ENCODE results near the gene UPK3A.
"Not testable (repeated sequence)": the region's sequence is repeated elsewhere in the genome, so short reads cannot be mapped to it uniquely, and the experiment has no call there.

UPK3A gene

DNA sequence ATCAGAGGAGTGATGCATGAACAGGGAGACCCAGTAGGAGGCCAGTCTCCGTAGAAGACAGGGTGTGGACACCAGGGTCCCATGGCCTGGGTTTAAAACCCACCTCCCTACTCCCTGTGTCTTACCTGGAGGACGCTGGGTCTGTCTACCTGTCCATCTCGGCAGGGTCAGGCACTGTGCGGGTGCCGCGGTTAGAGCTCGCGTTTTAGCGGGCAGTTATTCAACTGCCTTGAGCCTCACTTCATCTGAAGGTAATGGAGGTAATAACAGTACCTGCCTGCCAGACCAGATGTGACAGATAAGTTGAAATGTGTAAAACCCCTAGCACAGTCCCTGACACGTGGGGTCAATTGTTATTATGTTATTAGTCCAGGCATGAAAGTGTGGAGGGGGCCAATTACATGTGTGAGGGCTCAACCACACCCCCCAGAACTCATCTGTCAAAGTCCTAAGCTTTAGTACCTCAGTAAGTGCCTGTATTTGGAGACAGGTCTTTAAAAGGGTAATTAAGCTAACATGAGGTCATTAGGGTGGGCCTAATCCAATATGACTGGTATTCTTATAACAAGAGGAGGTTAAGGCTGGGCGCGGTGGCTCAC is 8.1 kb upstream of the UPK3A start:
- no peaks in the 10 kb centered on the region for H3K27me3 ChIP-seq (replicated peaks)
- no peak overlapping the region for H3K4me3 ChIP-seq (ENCODE audit: low read depth, low read length)
- no peak overlapping the region for H3K27ac ChIP-seq
- H3K36me3 ChIP-seq (replicated peaks), result no peaks in the 10 kb centered on the region
- DNase-seq, result no peak
- in situ Hi-C loops (cut with HindIII; ENCODE audit: low pct_ligation_motif_present, low sequenced_read_pairs), result loop anchor here (10.0 kb wide), 1 partner anchor 158 kb away; no protein-coding TSS in a partner anchor
- TF ChIP-seq, protein P1, sequence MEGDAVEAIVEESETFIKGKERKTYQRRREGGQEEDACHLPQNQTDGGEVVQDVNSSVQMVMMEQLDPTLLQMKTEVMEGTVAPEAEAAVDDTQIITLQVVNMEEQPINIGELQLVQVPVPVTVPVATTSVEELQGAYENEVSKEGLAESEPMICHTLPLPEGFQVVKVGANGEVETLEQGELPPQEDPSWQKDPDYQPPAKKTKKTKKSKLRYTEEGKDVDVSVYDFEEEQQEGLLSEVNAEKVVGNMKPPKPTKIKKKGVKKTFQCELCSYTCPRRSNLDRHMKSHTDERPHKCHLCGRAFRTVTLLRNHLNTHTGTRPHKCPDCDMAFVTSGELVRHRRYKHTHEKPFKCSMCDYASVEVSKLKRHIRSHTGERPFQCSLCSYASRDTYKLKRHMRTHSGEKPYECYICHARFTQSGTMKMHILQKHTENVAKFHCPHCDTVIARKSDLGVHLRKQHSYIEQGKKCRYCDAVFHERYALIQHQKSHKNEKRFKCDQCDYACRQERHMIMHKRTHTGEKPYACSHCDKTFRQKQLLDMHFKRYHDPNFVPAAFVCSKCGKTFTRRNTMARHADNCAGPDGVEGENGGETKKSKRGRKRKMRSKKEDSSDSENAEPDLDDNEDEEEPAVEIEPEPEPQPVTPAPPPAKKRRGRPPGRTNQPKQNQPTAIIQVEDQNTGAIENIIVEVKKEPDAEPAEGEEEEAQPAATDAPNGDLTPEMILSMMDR (IDR thresholded peaks at IDR 0.05; ENCODE audit: low read depth, low read length, missing control alignments), result no peak

DNA sequence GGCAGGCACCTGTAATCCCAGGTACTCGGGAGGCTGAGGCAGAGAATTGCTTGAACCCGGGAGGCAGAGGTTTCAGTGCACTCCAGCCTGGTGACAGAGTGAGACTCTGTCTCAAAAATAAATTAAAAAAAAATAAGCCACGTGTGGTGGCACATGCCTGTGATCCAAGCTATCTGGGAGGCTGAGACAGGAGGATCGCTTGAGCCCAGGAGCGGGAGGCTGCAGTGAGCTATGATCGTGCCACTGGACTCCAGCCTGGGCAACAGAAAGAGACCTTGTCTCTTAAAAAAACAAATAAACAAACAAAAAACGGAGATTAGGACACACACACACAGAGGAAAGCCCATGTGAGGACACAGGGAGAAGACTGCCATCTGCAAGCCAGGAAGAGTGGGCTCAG is 7.0 kb upstream of the UPK3A start:
- DNase-seq; H3K4me3 ChIP-seq (ENCODE audit: low read depth, low read length); H3K36me3 ChIP-seq (replicated peaks); H3K27ac ChIP-seq; H3K27me3 ChIP-seq (replicated peaks): not testable (repeated sequence)
- in situ Hi-C loops (cut with HindIII; ENCODE audit: low pct_ligation_motif_present, low sequenced_read_pairs), result loop anchor here (10.0 kb wide), 1 partner anchor 157 kb away; no protein-coding TSS in a partner anchor

DNA sequence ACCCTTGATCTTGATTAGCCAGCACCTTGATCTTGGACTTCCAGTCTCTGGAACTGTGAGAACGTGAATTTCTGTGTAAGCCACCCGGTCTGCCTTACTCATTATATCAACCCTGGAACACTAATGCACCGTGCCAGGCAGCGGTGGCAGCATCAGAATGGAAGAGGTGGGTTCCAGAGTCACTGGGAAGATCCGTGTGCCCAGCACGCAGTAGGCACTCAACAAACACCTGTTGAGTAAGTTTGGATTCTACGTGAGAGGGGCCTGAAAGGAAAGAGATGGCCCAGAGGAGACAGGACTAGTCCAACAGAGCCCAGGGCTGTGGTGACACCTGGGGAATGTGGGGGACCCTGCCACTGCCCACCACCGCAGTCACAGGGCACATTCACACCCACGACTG is 6.6 kb upstream of the UPK3A start:
- H3K27me3 ChIP-seq (replicated peaks), result no peaks in the 10 kb centered on the region
- no peaks in the 10 kb centered on the region for H3K36me3 ChIP-seq (replicated peaks)
- TF ChIP-seq, protein P1 (IDR thresholded peaks at IDR 0.05; ENCODE audit: low read depth, low read length, missing control alignments), result no peak
- H3K27ac ChIP-seq, result no peak overlapping the region
- in situ Hi-C loops (cut with HindIII; ENCODE audit: low pct_ligation_motif_present, low sequenced_read_pairs), result loop anchor here (10.0 kb wide), 1 partner anchor 157 kb away; no protein-coding TSS in a partner anchor
- DNase-seq, result no peak
- no peak overlapping the region for H3K4me3 ChIP-seq (ENCODE audit: low read depth, low read length)

- Histone ChIP-seq H3K27ac (no peak overlapping the region), H3K4me3 (ENCODE audit: low read depth, low read length) (no peak overlapping the region), H3K36me3 (replicated peaks) (no peaks in the 10 kb centered on the region), H3K27me3 (replicated peaks) (peaks cover 13% of the 10 kb centered on the region)
- in situ Hi-C loops (cut with HindIII; ENCODE audit: low pct_ligation_motif_present, low sequenced_read_pairs), result no loop called here
- DNase-seq, result no peak
- TF ChIP-seq, protein P1 (IDR thresholded peaks at IDR 0.05; ENCODE audit: low read depth, low read length, missing control alignments), result no peak
These were observed 4.2 kb upstream of the UPK3A start for GRCh38 chr22:45280587-45280980.

- Histone ChIP-seq H3K27me3 (replicated peaks) (peaks cover 16% of the 10 kb centered on the region), H3K36me3 (replicated peaks) (no peaks in the 10 kb centered on the region), H3K27ac (no peak overlapping the region), H3K4me3 (ENCODE audit: low read depth, low read length) (no peak overlapping the region)
- TF ChIP-seq, protein P1 (IDR thresholded peaks at IDR 0.05; ENCODE audit: low read depth, low read length, missing control alignments), result no peak
- DNase-seq, result no peak
- in situ Hi-C loops (cut with HindIII; ENCODE audit: low pct_ligation_motif_present, low sequenced_read_pairs), result no loop called here
These were observed 3.7 kb upstream of the UPK3A start for GRCh38 chr22:45281010-45281409.

DNA sequence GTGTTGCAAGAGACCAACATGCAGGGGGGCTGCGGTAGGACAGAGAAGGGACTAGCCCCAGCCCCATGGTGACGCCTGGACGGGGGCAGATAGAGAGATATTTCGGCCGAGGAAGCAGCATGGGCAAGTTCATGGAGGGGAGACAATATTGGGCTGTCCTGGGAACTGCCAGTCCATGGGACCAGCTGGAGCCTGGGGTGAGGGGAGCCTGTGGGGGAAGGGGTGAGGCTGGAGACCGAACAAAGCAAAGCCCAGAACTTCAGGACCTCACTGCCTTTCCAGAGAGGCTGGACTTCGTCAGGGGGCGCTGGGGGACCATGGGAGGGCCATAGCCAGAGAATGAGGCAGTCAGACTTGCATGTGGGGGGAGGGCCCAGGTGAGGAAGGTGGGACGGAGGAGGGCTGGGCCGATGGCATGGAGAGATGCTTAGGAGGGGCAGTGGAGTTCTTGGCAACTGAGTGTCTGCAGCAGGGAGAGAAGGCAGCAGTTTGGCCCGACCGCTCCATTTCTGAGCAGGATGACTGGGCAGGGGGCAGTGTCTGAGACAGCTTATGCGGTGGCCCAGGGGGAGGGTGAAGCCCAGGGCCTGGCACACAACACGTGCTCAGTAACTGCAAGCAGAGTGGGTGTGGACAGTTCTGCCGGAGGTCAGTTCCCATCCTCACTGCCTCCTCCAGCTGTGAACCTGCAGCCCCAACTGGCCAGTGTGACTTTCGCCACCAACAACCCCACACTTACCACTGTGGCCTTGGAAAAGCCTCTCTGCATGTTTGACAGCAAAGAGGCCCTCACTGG is 712 bp downstream of the UPK3A start:
- H3K27me3 ChIP-seq (replicated peaks), result peaks cover 20% of the 10 kb centered on the region
- H3K27ac ChIP-seq, result no peak overlapping the region
- TF ChIP-seq, protein P1 (IDR thresholded peaks at IDR 0.05; ENCODE audit: low read depth, low read length, missing control alignments), result no peak
- no peak overlapping the region for H3K4me3 ChIP-seq (ENCODE audit: low read depth, low read length)
- in situ Hi-C loops (cut with HindIII; ENCODE audit: low pct_ligation_motif_present, low sequenced_read_pairs), result no loop called here
- no peaks in the 10 kb centered on the region for H3K36me3 ChIP-seq (replicated peaks)
- DNase-seq, result no peak

All from brain microvascular endothelial cell (primary cell).